Limb (tissue), 2 donors: Measurements from ENCODE around the gene CBX3.
A peak's percentile ranks its signal among the peaks of the same experiment; 100 is the strongest.
"Not testable (repeated sequence)": the region's sequence is repeated elsewhere in the genome, so short reads cannot be mapped to it uniquely, and the experiment has no call there.

Source experiments
- DNase-seq, 2 donors: peaks; one replicate each; pipeline ENCODE4 v3.0.0-alpha.2; 2016; ENCODE audit errors: extremely low spot score in 2 of 2

Gene CBX3

GRCh38 chr7:26201247-26202018, at the start of gene CBX3:
CBX3 (plus strand) TSS chr7:26201745; CDS start chr7:26202999, 1,254 bp downstream.
- peak; percentile 80 to 95 for DNase-seq

- peak in 1 of 2 donors; percentile 75 for DNase-seq
Observed at GRCh38 chr7:26151953-26152781, 49.4 kb upstream of the CBX3 start, which contains the start of gene NFE2L3. NFE2L3 (plus strand) TSS chr7:26152198; CDS start chr7:26152499, 301 bp downstream.

- peak in 1 of 2 donors; percentile 37 for DNase-seq
Observed at GRCh38 chr7:26152782-26153240, 48.7 kb upstream of the CBX3 start.

GRCh38 chr7:26153241-26153822, 48.2 kb upstream of the CBX3 start:
- no peak for DNase-seq

GRCh38 chr7:26153823-26154783, 47.4 kb upstream of the CBX3 start:
- DNase-seq: no peak

GRCh38 chr7:26155531-26156375, 45.8 kb upstream of the CBX3 start:
- no peak for DNase-seq

- DNase-seq: no peak
Observed at GRCh38 chr7:26156451-26157420, 44.8 kb upstream of the CBX3 start.

- DNase-seq: no peak
Observed at GRCh38 chr7:26157520-26158105, 43.9 kb upstream of the CBX3 start.

GRCh38 chr7:26159243-26159642, 42.3 kb upstream of the CBX3 start:
- DNase-seq: no peak

- no peak for DNase-seq
Observed at GRCh38 chr7:26160896-26161295, 40.6 kb upstream of the CBX3 start.

GRCh38 chr7:26162431-26162830, 39.1 kb upstream of the CBX3 start:
- no peak for DNase-seq

- DNase-seq: not testable (repeated sequence)
Observed at GRCh38 chr7:26163804-26164203, 37.7 kb upstream of the CBX3 start.

GRCh38 chr7:26165950-26166683, 35.4 kb upstream of the CBX3 start:
- no peak for DNase-seq

GRCh38 chr7:26166684-26167266, 34.8 kb upstream of the CBX3 start:
- DNase-seq: no peak

GRCh38 chr7:26167303-26167934, 34.1 kb upstream of the CBX3 start:
- no peak for DNase-seq

- no peak for DNase-seq
Observed at GRCh38 chr7:26168458-26169023, 33.0 kb upstream of the CBX3 start.
